Measurements from ENCODE around the gene ZBTB40.

DNA sequence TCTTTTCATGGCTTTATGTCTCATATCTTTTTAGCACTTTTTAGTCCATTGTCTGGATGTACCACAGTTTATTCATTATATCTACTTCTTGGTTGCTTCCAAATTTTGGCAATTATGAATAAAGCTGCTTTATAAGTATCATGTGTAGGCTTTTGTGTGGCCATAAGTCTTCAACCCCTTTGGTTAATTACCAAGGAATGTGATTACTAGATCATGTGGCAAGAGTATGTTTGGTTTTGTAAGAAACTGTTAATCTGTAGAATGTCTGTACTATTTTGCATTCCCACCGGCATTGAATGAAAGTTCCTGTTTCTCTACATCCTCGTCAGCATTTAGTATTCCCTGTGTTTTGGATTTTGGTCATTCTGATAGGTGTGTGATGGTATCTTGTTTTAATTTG is 31.5 kb downstream of the ZBTB40 start:
- TF ChIP-seq, protein P1, sequence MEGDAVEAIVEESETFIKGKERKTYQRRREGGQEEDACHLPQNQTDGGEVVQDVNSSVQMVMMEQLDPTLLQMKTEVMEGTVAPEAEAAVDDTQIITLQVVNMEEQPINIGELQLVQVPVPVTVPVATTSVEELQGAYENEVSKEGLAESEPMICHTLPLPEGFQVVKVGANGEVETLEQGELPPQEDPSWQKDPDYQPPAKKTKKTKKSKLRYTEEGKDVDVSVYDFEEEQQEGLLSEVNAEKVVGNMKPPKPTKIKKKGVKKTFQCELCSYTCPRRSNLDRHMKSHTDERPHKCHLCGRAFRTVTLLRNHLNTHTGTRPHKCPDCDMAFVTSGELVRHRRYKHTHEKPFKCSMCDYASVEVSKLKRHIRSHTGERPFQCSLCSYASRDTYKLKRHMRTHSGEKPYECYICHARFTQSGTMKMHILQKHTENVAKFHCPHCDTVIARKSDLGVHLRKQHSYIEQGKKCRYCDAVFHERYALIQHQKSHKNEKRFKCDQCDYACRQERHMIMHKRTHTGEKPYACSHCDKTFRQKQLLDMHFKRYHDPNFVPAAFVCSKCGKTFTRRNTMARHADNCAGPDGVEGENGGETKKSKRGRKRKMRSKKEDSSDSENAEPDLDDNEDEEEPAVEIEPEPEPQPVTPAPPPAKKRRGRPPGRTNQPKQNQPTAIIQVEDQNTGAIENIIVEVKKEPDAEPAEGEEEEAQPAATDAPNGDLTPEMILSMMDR (IDR thresholded peaks at IDR 0.05): no peak
- TF ChIP-seq EZH2phosphoT487 (IDR thresholded peaks at IDR 0.05): no peak
- no peak for TF ChIP-seq EZH2 (IDR thresholded peaks at IDR 0.05)

All from neural progenitor cell (in vitro differentiated cells).